CD8-positive, alpha-beta memory T cell (primary cell): ENCODE measurements around the gene CORO2B. TPM values are rescaled to one million over a fixed set of nuclear protein-coding genes. Genes with fewer than 3 reads are reported as not detected.

Experiments
- CTCF ChIA-PET: fragments of 350-600 bp; sonication (Branson Sonifier 250); formaldehyde crosslinking; loops from one replicate; lab custom pipeline; 2021; ENCODE audit warnings: antibody characterized with exemption; lab: Charles Lee
- POLR2A ChIA-PET: fragments of 350-600 bp; sonication (Branson Sonifier 250); formaldehyde crosslinking; loops from one replicate; lab custom pipeline; 2021; ENCODE audit warnings: antibody characterized with exemption; lab: Charles Lee
- DNase-seq, 5 donors: peaks; one replicate each; pipeline versions ENCODE4 v3.0.0 to v3.0.0-alpha.2; 2020 to 2022; ENCODE audit warnings: mixed read lengths in 1 of 5
- H3K27ac ChIP-seq: one replicate; pipeline ENCODE4 v1.7.0; 2013; ENCODE audit warnings: low read depth, mild to moderate bottlenecking, low read length, moderate library complexity
- H3K27me3 ChIP-seq: 2 replicates; pipeline ENCODE4 v1.7.0; 2013; ENCODE audit warnings: low read length, mild to moderate bottlenecking; ENCODE audit not compliant: insufficient read depth, poor library complexity, severe bottlenecking
- H3K36me3 ChIP-seq: 2 replicates; pipeline ENCODE4 v1.7.0; 2013; ENCODE audit warnings: mild to moderate bottlenecking, low read length, moderate library complexity; ENCODE audit not compliant: insufficient read depth
- H3K4me1 ChIP-seq: 2 replicates; pipeline ENCODE4 v1.7.0; 2013; ENCODE audit warnings: mild to moderate bottlenecking, low read length, moderate library complexity; ENCODE audit not compliant: insufficient read depth
- H3K4me3 ChIP-seq: 2 replicates; pipeline ENCODE4 v1.7.0; 2013; ENCODE audit warnings: mild to moderate bottlenecking, low read length
- H3K9me3 ChIP-seq: 2 replicates; pipeline ENCODE4 v1.7.0; 2013; ENCODE audit warnings: mild to moderate bottlenecking, low read length
- H3K27ac Mint-ChIP-seq, 8 donors: one replicate each; pipeline ENCODE4 v1.8.0; 2020 to 2021; ENCODE audit warnings: mixed read lengths in 8 of 8, mild to moderate bottlenecking in 6 of 8, inconsistent platforms in 3 of 8, moderate library complexity in 3 of 8
- H3K27me3 Mint-ChIP-seq, 2 donors: one replicate each; pipeline ENCODE4 v1.8.0; 2020 to 2021; ENCODE audit warnings: mixed read lengths in 2 of 2, mild to moderate bottlenecking in 1 of 2, moderate library complexity in 1 of 2
- H3K36me3 Mint-ChIP-seq, 3 donors: one replicate each; pipeline ENCODE4 v1.8.0; 2020 to 2021; ENCODE audit warnings: mixed read lengths in 3 of 3, inconsistent platforms in 1 of 3, mild to moderate bottlenecking in 1 of 3
- H3K4me1 Mint-ChIP-seq, 3 donors: one replicate each; pipeline ENCODE4 v1.8.0; 2020 to 2021; ENCODE audit warnings: mixed read lengths in 3 of 3, inconsistent platforms in 1 of 3, mild to moderate bottlenecking in 1 of 3
- H3K4me3 Mint-ChIP-seq, 7 donors: one replicate each; pipeline ENCODE4 v1.8.0; 2020 to 2021; ENCODE audit warnings: mixed read lengths in 7 of 7, mild to moderate bottlenecking in 6 of 7, moderate library complexity in 4 of 7, inconsistent platforms in 2 of 7
- H3K9me3 Mint-ChIP-seq, 5 donors: one replicate each; pipeline ENCODE4 v1.8.0; 2020 to 2022; ENCODE audit warnings: mixed read lengths in 5 of 5, mild to moderate bottlenecking in 3 of 5, moderate library complexity in 2 of 5, inconsistent platforms in 1 of 5
- polyA plus RNA-seq: library from polyadenylated mRNA; unstranded; fragments of 300-500 nt; fragmentation: Illumina TruSeq; gene quantifications from one replicate; pipeline ENCODE4 v1.2.3, GENCODE V29; 2021
- total RNA-seq, 2 experiments: library from RNA; stranded (reverse); gene quantifications; one replicate each; pipeline ENCODE4 v1.2.3, GENCODE V29; 2021

The CORO2B gene
- total and polyA plus RNA-seq, 3 experiments from 2014 or later: not detected

DNA sequence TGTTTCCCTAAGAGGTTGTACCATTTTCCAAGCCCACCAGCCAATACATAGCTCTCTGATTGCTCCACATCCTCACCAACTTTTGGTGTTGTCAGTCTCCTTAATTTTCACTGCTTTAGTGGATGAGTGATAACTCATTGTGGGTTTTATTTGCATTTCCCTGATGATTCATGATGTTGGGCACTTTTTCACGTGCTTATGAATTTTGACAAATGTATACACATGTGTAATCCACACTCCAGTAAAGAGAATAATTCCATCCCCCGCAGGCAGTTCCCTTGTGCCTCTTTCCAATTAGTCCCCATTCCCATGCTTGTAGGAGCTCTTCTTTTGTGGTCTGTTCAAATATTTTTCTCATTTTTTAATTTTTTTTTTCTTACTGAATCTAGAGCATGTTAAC is 189.5 kb downstream of the CORO2B start:
- POLR2A ChIA-PET: no interaction called here
- no peaks in the 10 kb centered on the region for H3K9me3 ChIP-seq
- Mint-ChIP-seq H3K27ac (no peak overlapping the region), H3K4me3 (no peak overlapping the region), H3K4me1 (no peaks in the 10 kb centered on the region), H3K9me3 (no peaks in the 10 kb centered on the region), H3K36me3 (peaks cover 0 to 3% (median 0%) of the 10 kb centered on the region in 3 donors), H3K27me3 (peaks cover 4 to 18% of the 10 kb centered on the region in 2 donors)
- no peak for DNase-seq
- CTCF ChIA-PET: no interaction called here
- H3K4me3 ChIP-seq: no peak overlapping the region
- no peaks in the 10 kb centered on the region for H3K4me1 ChIP-seq
- H3K27me3 ChIP-seq: no peaks in the 10 kb centered on the region
- H3K27ac ChIP-seq: no peak overlapping the region
- H3K36me3 ChIP-seq: no peaks in the 10 kb centered on the region

DNA sequence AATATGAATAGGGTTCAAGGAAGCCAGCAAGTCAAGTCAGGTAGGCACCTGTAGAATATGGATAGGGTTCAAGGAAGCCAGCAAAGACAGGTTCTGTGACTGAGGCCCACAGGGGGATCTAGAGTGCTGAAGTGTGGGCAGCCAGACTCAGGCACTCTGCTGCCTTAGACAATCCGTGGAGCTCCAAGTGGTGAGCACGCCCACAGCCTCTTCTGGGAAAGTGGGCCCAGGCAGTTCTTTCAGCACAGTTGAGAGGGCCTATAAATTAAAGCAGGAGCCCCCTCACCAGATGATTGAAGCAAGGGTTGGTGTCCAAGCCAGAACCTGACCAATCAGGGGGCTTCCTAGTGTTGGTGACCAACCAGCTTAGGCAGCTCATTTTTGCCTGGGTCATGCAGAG is 190.9 kb downstream of the CORO2B start:
- Mint-ChIP-seq H3K27me3 (peaks cover 4 to 18% of the 10 kb centered on the region in 2 donors), H3K9me3 (no peaks in the 10 kb centered on the region), H3K4me3 (no peak overlapping the region), H3K36me3 (peaks cover 0 to 3% (median 3%) of the 10 kb centered on the region in 3 donors), H3K4me1 (no peaks in the 10 kb centered on the region), H3K27ac (no peak overlapping the region)
- ChIA-PET POLR2A (no interaction called here), CTCF (interaction anchor here (0.8 kb wide), 1 partner anchor 17 kb away, joined by 3 read pairs; no protein-coding TSS in a partner anchor)
- no peaks in the 10 kb centered on the region for H3K36me3 ChIP-seq
- no peaks in the 10 kb centered on the region for H3K4me1 ChIP-seq
- no peak overlapping the region for H3K27ac ChIP-seq
- H3K4me3 ChIP-seq: no peak overlapping the region
- DNase-seq: no peak
- H3K9me3 ChIP-seq: no peaks in the 10 kb centered on the region
- H3K27me3 ChIP-seq: no peaks in the 10 kb centered on the region

DNA sequence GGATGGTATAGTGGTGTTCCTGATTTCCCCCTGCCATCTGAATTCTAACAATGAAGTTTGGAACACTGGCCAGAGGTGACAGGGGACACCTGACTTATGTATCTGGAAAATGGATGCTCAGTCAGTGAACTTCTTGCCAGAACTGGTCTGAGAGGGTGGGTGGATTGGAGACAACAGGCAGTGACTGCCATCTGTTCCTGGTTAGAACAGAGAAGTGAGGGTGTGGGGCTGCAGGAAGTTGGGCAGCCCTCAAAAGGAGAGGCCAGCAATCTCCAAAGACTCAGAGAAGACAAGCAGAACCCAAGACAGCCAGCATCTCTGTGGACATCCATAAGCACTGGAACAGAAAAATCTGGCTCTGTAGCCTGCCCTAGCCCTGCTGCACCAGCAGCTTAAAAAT is 191.4 kb downstream of the CORO2B start:
- ChIA-PET CTCF (interaction anchor here (0.8 kb wide), 1 partner anchor 17 kb away, joined by 3 read pairs; no protein-coding TSS in a partner anchor), POLR2A (interaction anchor here (0.7 to 0.9 kb wide), 2 partner anchors 18 to 25 kb away, joined by 4 to 11 read pairs; no protein-coding TSS in a partner anchor)
- H3K9me3 Mint-ChIP-seq: no peaks in the 10 kb centered on the region
- Histone ChIP-seq H3K27ac (no peak overlapping the region), H3K27me3 (no peaks in the 10 kb centered on the region), H3K9me3 (no peaks in the 10 kb centered on the region), H3K36me3 (no peaks in the 10 kb centered on the region), H3K4me1 (no peaks in the 10 kb centered on the region), H3K4me3 (no peak overlapping the region)
- no peak overlapping the region for H3K27ac Mint-ChIP-seq
- peaks cover 0 to 3% (median 3%) of the 10 kb centered on the region in 3 donors for H3K36me3 Mint-ChIP-seq
- peaks cover 4 to 18% of the 10 kb centered on the region in 2 donors for H3K27me3 Mint-ChIP-seq
- no peak for DNase-seq
- H3K4me1 Mint-ChIP-seq: no peaks in the 10 kb centered on the region
- no peak overlapping the region for H3K4me3 Mint-ChIP-seq

DNA sequence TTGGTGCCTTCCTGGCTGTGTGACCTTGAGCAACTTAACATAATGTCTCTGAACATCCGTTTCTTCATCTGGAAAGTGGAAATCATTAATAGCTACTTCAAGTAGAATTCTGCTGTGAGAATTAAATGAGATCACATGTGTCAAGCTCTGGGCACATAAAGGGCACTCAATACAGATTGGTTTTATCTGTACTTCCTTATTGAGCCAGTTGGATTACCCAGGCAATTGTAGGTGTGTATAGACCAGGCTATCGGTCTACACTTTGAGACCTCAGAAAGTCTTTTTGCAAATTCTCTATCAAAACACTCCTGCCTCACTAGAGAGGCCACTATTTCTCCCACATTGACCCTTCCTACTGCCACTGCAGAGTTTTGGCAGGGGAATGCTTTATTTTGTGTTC is 194.2 kb downstream of the CORO2B start:
- ChIA-PET POLR2A (no interaction called here), CTCF (no interaction called here)
- H3K36me3 Mint-ChIP-seq: peaks cover 3 to 4% (median 3%) of the 10 kb centered on the region in 3 donors
- Histone ChIP-seq H3K27me3 (no peaks in the 10 kb centered on the region), H3K9me3 (no peaks in the 10 kb centered on the region), H3K4me3 (no peak overlapping the region), H3K36me3 (no peaks in the 10 kb centered on the region), H3K27ac (no peak overlapping the region), H3K4me1 (no peaks in the 10 kb centered on the region)
- no peak for DNase-seq
- H3K27ac Mint-ChIP-seq: peak overlapping the region in 1 of 8 donors; percentile 39
- no peaks in the 10 kb centered on the region for H3K9me3 Mint-ChIP-seq
- H3K27me3 Mint-ChIP-seq: peaks cover 5 to 10% of the 10 kb centered on the region in 2 donors
- no peaks in the 10 kb centered on the region for H3K4me1 Mint-ChIP-seq
- no peak overlapping the region for H3K4me3 Mint-ChIP-seq

DNA sequence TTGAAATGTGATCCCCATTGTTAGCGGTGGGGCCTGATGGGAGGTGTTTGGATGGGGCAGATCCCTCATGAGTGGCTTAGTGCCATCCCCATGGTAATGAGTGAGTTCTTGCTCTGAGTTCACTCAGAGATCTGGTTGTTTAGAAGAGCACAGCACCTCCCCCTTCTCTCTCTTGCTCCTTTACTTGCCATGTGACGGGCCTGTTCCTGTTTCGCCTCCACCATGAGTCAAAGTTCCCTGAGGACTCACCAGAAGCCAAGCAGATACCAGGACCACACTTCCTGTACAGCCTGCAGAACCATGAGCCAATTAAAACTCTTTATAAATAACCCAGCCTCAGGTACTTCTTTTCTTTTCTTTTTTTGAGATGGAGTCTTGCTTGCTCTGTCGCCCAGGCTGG is 195.3 kb downstream of the CORO2B start:
- no peaks in the 10 kb centered on the region for H3K4me1 Mint-ChIP-seq
- no peak overlapping the region for H3K27ac ChIP-seq
- no peaks in the 10 kb centered on the region for H3K9me3 Mint-ChIP-seq
- H3K27ac Mint-ChIP-seq: peak overlapping the region in 2 of 8 donors; percentile 52 to 70
- CTCF ChIA-PET: interaction anchor here (0.9 kb wide), 1 partner anchor 102 kb away, joined by 3 read pairs; no protein-coding TSS in a partner anchor
- no peaks in the 10 kb centered on the region for H3K9me3 ChIP-seq
- no peak overlapping the region for H3K4me3 ChIP-seq
- H3K27me3 ChIP-seq: no peaks in the 10 kb centered on the region
- no peak overlapping the region for H3K4me3 Mint-ChIP-seq
- peaks cover 4 to 5% of the 10 kb centered on the region in 2 donors for H3K27me3 Mint-ChIP-seq
- POLR2A ChIA-PET: no interaction called here
- no peaks in the 10 kb centered on the region for H3K4me1 ChIP-seq
- no peaks in the 10 kb centered on the region for H3K36me3 ChIP-seq
- H3K36me3 Mint-ChIP-seq: peaks cover 3 to 13% (median 8%) of the 10 kb centered on the region in 3 donors
- DNase-seq: no peak

DNA sequence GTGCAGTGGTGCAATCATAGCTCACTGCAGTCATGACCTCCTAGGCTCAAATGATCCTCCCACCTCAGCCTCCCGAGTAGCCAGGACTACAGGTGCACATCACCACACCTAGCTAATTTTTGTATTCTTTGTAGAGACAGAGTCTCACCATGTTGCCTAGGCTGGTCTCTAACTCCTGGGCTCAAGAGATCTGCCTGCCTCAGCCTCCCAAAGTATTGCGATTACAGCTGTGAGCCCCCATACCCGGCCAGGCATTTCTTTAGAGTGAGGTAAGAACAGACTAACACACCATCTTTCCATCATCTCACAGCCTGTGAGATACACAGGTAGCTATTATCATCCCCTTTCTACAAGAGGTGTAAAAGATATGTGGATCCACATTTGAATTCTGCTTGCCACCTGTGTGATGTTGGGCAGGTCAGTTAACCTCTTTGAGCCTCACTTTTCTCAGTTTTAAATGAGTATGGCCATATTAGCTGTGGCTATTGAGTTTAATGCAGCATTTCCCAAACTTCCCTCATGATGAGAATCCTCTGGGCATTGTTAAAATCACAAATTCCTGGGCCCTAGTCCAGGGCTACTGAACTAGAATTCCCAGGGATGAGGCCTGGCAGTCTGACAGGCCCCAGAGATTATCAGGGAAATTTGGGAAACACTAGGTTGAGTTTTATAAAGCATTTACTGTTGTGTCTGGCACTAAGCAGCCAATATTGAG is 195.9 kb downstream of the CORO2B start:
- H3K27me3 ChIP-seq: no peaks in the 10 kb centered on the region
- H3K4me3 ChIP-seq: no peak overlapping the region
- H3K4me1 ChIP-seq: no peaks in the 10 kb centered on the region
- ChIA-PET CTCF (no interaction called here), POLR2A (interaction anchor here (0.5 kb wide), 1 partner anchor 152 kb away, joined by 4 read pairs; no protein-coding TSS in a partner anchor)
- Mint-ChIP-seq H3K4me1 (no peaks in the 10 kb centered on the region), H3K27me3 (peaks cover 0 to 5% of the 10 kb centered on the region in 2 donors), H3K27ac (peak overlapping the region in 1 of 8 donors; percentile 52), H3K9me3 (no peaks in the 10 kb centered on the region), H3K4me3 (no peak overlapping the region), H3K36me3 (peaks cover 3 to 19% (median 8%) of the 10 kb centered on the region in 3 donors)
- no peak for DNase-seq
- no peaks in the 10 kb centered on the region for H3K36me3 ChIP-seq
- no peak overlapping the region for H3K27ac ChIP-seq
- H3K9me3 ChIP-seq: no peaks in the 10 kb centered on the region

DNA sequence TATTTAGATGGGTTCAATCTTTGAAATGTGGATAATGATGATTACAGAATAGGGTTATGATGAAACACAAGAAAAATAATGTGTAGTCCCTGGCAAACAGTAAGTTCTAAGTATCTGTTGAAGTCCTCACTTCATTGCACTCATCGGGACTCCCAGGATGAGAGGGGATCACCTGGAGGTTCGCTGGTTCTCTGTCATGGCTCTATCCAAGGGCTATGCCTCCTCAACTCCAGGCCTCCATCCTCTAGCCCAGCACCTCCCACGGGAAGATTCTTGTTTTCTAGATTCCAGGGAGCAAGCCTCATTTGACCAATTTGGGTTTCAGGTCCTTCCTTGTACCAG is 196.4 kb downstream of the CORO2B start:
- CTCF ChIA-PET: interaction anchor here (0.9 kb wide), 1 partner anchor 9 kb away, joined by 3 read pairs; no protein-coding TSS in a partner anchor

More for the DNA sequence above, 196.4 kb downstream of the CORO2B start:
- no peak overlapping the region for H3K4me3 Mint-ChIP-seq
- H3K4me1 Mint-ChIP-seq: no peaks in the 10 kb centered on the region
- H3K9me3 Mint-ChIP-seq: no peaks in the 10 kb centered on the region
- Histone ChIP-seq H3K4me3 (no peak overlapping the region), H3K27ac (no peak overlapping the region), H3K36me3 (no peaks in the 10 kb centered on the region), H3K4me1 (no peaks in the 10 kb centered on the region), H3K9me3 (no peaks in the 10 kb centered on the region), H3K27me3 (no peaks in the 10 kb centered on the region)
- no peak overlapping the region for H3K27ac Mint-ChIP-seq
- no peak for DNase-seq
- POLR2A ChIA-PET: interaction anchor here (0.5 kb wide), 1 partner anchor 152 kb away, joined by 4 read pairs; no protein-coding TSS in a partner anchor
- peaks cover 0 to 3% of the 10 kb centered on the region in 2 donors for H3K27me3 Mint-ChIP-seq
- H3K36me3 Mint-ChIP-seq: peaks cover 3 to 24% (median 9%) of the 10 kb centered on the region in 3 donors
